Testis (tissue), 2 donors: ENCODE results near the gene SRCAP.

ENCODE experiments used
- CTCF ChIP-seq, 3 experiments: fragments of 450-650 bp in 2 of 3; fragments of 200-600 bp in 1 of 3; sonication (generic) in 1 of 3; IDR thresholded peaks; one replicate each; pipeline ENCODE4 v1.5.1; 2016 to 2019; ENCODE audit warnings: antibody characterized with exemption in 3 of 3, mild to moderate bottlenecking in 2 of 3, moderate library complexity in 1 of 3
- POLR2A ChIP-seq: fragments of 450-650 bp; IDR thresholded peaks from one replicate; pipeline ENCODE4 v1.6.1; 2017; ENCODE audit warnings: antibody characterized with exemption, mild to moderate bottlenecking, moderate library complexity

- TF ChIP-seq CTCF (IDR thresholded peaks at IDR 0.05) (no peak), POLR2A (no peak)
These were observed 12.7 kb downstream of the SRCAP start for GRCh38 chr16:30711712-30712111.
